Stimulated activated CD4-positive, alpha-beta T cell treated with anti-CD3 and anti-CD28 coated beads, TNF-alpha, amount 100 ng/mL, for 4 hours (primary cell): ENCODE results near the gene PRKG1.
"Not testable (repeated sequence)": the region's sequence is repeated elsewhere in the genome, so short reads cannot be mapped to it uniquely, and the experiment has no call there.

Source experiments
- DNase-seq, 3 experiments: peaks; one replicate each; pipeline ENCODE4 v3.0.0-alpha.2; 2020; ENCODE audit warnings: low read depth in 3 of 3

PRKG1 gene

DNA sequence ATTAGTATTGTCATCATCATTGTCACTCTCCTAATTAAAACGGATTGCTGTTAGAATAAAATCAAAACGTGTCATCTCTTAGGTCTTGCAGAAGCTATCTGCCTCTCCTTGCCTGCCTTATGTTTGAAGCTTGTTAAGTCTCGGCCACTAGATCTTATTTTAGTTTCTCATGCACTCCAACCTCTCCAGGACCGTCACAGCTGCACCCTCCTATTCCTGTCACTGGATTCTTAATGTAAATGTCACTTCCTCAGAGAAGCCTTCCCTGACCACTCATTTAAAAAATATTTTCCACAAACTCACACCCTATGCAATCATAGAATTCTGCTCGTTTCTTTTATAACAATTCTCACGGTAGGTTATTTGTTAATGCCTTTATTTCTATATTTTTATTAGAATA lies 1135.9 kb downstream of the PRKG1 start:
- DNase-seq, result no peak

DNA sequence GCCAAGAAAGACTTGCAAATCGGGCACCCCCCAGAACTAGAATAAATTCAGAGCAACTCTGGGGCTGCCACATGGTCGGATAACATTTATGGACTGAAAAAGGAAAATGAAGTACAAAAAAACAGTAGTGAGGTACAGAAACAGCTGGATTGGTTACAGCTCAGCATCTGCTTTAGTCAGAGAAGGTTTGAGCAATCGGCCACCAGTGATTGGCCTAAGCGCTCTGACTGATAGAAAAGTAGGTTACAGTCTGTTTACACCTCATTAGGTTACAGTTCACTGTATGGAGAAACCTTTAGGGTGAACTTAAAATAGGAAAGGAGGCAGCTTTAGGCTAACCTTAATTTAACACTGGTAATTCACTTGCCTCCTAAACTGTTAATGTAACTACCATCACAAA lies 1137.8 kb downstream of the PRKG1 start:
- DNase-seq, result no peak

DNA sequence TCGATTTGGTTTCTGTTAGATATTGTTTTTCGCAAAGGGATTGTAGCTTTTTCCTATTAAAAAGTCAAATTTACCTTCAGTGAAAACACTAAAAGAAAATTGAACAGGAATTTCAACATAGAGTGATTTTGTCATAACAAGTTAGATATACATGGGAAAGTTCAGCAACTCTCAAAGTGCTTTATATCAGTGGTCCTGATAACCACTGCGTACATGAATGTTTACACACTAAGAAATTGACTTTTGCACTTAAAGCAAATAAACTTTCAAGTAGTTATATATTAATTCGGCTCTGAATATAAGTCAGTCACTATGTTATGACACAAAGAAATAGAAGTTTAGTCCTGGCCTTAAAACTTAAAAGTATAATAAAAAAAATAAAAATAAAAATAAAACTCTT lies 1138.5 kb downstream of the PRKG1 start:
- DNase-seq, result no peak

DNA sequence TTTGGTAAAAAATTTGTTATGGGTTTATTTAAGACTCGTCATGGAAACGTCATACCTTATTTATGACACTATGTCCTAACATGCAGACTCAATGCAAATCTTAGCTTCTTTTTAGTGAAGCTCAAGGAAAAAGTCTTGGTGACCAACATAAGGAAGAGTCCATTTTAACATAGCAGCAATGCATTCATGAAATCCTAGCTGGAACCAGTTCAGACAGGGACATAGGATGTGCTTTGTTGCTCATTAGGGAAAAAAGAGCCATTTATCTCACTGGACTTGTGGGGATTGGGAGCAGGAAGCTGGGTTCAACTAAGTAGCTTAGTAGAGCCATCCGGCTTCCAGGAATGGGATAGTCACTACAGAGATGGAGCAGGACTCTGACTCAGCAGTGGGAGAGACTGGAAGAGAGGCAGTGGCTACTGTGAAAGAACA lies 1139.0 kb downstream of the PRKG1 start:
- DNase-seq, result no peak

DNA sequence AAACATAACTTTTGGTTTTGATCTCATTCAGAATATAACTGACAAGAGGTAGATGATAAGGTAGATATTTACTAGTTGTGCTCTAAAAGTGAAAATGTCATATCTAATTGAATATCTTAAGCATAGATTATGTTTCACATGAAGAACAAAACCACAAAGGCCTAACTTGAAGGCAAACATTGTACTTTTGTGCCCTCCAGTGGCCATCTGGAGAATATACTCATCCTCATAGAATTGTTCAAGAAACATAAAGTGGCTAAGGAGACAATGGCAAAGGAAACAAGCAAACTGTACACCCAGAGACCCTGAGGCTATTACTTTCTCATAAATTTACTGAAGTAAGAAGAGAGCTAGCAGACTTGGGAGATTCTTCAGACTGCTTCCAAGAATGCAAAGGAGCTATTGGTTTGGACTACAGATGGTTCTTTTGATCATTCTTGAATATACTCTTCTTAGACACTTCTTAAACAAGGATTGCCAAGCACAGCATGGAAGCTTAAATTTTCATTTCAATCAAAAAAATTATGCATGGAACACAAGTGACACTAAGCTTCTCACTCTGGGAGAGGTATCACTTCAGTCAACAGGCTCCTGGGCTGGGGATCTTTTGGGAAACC lies 1141.6 kb downstream of the PRKG1 start:
- DNase-seq, result peak in 1 of 3 experiments; percentile 9

DNA sequence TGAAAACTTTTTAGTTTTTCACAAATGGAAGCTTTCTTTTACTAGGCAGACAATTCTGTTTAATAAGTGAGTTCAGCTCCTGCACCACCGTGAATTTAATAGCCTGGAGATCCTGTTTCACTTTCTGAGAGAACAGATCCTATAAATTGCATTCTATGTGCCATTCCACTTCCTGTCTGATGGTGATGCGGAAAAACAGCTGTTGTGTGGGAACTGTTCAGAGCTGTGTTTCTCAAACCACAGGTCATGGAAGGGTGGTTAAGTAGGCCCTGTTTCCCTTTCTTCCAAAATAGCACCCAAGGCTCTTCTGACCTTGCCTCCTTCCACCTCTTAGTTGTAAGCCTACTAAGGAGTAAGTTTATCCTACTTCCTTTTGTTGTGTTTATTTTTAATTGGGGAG lies 1142.6 kb downstream of the PRKG1 start:
- no peak for DNase-seq

DNA sequence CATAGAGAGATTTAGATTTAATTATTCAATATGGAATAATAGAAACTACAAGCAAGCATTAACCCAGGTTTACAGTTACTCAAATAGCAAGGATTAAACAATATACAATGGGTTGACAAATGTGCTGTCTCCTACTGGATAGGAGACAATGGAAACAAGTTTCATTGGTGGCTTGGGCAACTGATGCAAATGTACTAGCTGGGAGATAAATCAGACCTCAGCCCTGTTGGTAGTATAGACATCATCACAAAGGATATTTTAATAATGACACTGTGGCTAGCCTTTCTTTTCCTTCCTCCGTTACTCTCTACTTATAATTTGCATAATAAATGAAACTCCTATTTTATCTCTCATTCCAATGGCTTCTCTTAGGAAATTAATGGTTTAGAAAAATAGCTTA lies 1143.2 kb downstream of the PRKG1 start:
- no peak for DNase-seq

DNA sequence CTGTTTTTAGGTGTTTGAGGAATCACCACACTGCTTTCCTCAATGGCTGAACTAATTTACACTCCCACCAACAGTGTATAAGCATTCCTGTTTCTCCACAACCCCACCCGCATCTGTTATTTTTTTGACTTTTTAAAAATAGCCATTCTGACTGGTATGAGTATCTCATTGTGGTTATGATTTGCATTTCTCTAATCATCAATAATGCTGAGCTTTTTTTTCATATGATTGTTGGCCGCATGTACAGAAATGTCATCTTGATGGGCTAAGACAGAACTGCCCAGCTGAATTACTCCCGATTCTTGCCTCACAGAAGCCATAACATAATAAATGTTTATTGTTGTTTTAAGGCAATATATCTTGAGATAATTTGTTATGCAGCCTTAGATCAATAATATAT lies 1146.7 kb downstream of the PRKG1 start:
- no peak for DNase-seq

DNA sequence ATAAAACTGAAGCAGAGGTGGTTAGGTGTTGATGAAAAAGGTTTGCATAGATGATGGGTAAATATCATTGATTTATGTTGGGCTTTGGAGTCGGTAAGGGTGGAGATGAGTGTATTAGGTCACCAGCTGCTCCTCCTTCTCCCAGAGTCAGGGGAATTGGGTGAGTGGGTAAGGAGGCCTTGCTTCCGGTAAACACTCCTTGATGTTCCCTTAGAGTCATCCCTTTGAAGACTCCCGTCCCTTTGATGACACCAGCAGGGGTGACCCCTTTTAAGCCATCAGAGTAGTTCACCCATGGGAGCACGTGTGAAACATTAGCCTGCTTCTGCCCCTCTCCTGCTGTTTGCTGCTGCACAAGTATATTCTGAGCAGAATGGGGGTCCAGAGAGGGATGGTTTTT lies 1147.6 kb downstream of the PRKG1 start:
- no peak for DNase-seq

DNA sequence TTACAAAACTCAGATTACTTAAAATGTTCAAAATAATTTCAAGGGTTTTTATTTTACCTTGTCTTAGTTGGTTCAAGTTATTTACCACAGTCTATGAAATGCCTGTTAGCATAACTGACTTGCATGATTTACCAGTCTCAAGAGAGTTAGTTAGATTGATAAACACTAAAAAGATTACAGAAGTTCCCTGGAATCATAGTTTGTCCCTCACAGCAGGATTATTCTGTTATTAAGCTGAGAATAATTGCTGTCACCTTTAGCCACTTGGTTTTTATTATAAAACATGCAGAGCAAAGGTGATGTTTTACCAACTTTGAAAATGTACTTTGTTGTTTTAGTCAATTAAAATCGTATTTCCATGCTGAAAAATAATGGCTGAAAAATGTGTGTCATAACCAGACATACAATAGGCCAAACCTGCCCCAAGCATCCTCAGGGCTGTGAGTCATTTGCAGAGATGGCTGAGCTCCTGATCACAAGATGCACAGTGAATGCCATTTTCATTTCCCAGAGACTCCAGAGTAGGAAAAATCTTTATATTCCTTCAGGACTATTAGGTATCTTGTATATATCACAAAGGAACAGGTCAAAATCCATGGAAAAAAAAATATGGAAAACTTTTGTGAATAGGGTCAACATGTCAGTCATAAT lies 1152.0 kb downstream of the PRKG1 start:
- DNase-seq, result no peak

DNA sequence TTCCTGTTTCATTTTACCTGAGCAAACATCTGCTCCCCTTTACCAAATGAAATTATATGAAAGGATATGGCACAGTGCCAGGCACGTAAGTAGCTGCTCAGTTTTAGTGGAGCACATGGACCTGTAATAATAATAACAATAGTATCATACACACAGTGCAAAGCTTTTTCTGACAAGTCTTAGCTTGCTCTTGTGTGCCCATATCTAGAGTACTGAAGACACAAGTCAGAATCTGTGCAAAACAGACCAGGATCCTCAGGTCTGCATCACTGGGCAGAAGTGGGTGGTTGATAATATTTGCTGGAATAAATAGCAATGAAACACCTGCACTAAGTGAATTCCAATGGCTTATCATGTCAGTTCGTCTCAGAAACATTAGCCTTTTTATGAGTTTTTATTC lies 1154.3 kb downstream of the PRKG1 start:
- no peak for DNase-seq

DNA sequence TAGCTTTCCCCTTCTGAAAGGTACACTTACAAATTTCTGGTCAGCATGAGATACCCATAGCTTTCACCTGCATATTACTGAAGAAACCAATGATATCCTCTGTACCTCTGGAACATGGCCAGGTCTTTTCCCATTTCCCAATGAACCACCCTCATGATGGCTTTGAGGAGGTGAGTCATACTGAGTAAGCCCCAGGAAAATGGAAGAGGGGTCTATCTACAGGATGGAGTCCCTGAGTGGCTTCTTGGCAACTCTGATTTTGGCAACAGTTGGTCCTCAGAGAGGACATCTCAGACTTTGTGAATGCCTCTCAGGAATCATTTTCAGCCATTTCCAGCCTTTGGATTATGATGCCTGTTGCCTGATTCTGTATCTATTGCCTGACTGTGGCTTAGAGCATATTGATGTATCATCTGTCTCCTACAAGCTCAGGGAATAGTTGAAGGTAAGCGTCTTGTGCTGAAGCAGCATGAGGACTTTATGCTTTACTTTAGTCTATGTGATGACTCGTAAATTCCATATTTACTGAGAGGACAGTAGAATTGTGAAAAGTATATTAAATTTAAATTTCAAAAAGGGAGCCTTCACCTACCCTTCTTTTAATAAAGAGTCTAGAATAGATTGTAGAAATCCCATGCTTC lies 1155.1 kb downstream of the PRKG1 start:
- DNase-seq, result no peak

DNA sequence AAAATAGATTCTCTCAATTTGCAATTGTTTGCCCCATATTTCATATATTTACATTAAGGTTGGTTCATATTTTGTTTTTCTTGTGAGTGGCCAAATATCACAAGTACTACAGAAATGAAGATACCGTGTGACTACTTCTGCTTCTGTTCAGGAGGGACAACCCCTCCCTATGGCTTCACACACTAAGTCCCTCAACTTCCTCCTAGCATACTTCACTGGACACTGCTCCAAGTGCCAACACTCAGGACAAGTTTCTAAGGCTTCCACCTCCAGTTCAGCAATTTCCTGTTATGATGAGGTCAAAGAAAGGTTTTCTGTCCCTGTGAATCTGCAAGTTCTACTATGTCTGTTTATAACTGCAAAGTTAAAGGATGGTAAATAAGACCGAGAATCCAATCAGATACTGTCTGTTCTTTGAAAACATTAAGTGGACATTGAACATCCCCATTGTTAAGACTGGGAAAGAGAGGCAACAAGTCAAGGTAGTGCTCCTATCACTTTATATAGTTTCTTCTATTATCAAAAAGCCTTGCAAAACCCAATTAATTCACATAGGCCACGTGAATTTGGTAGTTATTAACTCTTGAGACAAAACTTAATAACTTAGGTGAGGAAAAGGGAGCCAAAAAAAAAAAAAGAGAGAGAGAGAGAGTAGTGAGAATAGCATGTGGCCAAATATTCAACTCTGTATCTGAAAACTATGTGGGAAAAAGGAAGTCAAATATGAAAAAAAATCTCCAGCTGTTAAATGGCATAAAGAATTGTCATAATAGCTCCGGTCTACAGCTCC lies 1158.5 kb downstream of the PRKG1 start:
- no peak for DNase-seq

DNA sequence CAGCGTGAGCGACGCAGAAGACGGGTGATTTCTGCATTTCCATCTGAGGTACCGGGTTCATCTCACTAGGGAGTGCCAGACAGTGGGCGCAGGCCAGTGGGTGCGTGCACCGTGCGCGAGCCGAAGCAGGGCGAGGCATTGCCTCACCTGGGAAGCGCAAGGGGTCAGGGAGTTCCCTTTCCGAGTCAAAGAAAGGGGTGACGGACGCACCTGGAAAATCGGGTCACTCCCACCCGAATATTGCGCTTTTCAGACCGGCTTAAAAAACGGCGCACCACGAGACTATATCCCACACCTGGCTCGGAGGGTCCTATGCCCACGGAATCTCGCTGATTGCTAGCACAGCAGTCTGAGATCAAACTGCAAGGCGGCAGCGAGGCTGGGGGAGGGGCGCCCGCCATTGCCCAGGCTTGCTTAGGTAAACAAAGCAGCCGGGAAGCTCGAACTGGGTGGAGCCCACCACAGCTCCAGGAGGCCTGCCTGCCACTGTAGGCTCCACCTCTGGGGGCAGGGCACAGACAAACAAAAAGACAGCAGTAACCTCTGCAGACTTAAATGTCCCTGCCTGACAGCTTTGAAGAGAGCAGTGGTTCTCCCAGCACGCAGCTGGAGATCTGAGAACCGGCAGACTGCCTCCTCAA lies 1159.2 kb downstream of the PRKG1 start:
- DNase-seq, result not testable (repeated sequence)

DNA sequence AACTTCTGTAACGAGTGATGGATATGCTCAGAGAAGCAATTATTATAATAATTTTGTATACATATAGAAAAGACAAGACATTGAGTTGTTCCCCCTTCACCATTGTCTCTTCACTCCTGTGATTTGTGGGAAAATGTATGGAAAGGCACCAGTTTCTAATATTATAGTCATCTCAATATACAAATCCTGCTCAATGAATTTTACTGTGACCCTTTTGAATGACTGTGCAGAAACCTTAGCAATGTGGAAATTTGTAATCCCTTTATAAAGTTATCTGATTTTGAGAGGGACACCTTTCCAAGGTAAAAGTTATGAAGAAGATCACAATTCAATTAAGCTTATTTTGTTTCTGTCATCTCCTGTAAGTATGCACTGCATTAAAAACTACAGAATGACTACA lies 1165.5 kb downstream of the PRKG1 start:
- no peak for DNase-seq

DNA sequence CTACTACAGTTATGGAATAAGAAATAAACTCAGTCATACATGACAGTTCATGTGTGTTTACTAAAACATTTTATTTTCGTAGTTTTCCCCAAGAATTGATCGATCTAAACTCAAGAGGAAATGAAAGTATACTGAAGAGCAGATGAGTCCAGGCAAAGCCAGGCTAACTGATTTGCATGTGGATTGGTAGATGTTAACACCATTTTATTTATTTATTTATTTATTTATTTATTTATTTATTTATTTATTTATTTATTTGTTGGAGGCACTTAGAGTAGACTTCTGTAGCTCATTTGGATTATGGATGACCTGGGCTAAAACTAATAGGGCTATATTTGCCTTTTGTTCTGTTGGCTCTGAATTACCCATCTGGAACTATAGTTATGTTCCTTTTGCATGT lies 1171.3 kb downstream of the PRKG1 start:
- no peak for DNase-seq

DNA sequence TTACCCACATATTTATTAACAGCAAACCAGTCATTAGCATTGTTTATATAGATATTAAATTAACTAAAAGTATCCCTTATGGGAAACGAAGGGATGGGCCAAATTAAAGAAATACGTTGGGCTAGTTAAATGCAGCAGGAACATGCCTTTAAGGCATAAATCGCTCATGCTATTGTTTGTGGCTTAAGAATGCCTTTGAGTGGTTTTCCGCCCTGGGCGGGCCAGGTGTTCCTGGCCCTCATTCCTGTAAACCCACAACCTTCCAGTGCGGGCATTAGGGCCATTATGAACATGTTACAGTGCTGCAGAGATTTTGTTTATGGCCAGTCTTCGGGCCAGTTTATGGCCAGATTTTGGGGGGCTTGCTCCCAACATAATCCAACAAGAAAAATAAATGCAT lies 1173.6 kb downstream of the PRKG1 start:
- not testable (repeated sequence) for DNase-seq

DNA sequence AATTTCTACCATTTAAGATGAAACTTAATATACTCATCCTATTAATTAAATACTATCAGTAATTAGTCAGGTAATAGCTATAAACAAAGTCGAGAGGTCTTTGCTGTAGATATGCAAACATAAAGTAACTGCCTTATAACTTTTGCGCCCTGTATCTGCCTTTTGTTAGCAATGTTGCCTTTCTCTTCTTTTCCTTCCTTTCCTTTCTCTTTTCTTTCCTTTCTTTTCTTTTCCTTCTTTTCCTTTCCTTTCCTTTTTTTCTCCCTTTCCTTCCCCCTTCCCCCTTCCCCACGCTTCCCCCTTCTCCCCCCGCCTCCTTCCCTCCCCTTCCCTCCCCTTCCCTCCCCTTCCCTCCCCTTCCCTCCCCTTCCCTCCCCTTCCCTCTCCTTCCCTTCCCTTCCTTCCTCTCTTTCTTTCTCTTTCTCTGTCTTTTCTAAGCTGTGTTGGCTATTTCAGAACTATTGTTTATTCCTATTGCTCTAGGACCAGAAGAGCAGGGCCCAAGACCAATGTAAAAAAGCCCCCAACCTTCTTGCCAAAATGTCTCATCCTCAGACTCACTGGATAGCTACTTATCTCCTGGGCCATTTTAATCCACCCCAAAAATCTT lies 1174.5 kb downstream of the PRKG1 start:
- no peak for DNase-seq

DNA sequence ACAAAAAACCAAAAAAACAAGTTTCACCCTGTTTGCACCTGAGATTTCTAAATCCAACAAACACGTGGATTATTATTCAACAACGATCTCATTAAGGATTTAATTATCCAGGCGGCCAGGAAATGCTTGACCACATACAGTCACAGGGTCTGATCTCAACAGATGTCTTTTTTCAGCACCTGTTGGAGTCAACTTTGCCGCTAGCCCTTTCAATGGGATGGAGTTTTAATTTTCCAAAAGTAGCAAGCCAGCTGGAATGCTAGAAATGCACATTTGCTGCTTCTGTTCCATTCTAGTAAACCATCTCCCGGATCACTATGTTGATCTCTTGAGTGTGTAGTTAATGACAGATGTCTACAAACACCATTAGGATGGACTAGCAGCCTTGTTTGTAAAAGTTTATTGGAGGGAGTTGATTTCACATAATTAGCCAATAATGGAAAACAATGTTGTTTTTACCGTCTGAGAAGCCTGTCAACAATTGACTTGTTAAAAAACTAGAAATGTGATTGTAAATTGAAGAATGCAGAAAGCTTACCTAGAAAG lies 1175.6 kb downstream of the PRKG1 start:
- DNase-seq, result no peak

DNA sequence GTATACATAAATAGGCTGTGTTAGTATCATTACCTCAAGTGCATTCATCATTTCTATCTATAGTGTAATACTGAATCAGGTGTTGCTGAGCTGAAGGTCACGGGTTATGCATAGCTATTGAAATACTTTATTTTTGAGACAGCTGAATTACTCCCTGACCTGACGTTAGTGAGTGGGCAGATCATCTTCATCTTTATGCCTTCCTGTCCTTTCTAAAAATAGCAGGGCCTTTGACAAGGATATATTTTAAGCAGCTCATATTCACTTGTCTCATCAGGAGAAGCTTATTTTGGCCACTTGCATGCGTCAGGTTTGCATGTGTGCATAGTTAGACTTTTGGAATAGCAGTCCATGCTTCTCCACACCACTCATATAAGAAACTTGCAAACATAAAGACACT lies 1176.2 kb downstream of the PRKG1 start:
- no peak for DNase-seq

DNA sequence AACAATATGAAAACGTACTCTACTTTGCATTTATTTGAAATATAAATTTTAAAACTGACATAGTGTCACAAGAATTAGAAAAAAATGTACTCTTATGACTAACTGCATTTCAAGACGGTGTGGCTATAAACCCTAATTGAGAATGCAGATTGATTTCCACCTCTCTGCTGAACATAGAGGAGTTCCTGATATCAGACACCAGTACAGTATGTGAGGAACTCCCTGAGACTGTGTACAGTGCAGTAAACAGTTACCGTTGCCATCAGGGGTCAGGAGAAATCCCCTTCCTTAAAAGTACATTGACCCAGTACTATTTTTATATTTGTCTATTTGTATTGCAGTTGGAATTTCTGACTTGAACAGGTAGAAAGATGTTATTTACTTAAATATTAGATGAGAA lies 1178.0 kb downstream of the PRKG1 start:
- DNase-seq, result no peak
